Mesenchymal stem cell (in vitro differentiated cells and primary cell): ENCODE measurements around the gene TMEM190.
A peak's percentile ranks its signal among the peaks of the same experiment; 100 is the strongest.

Experiments
- DNase-seq: peaks from one replicate; pipeline ENCODE4 v3.0.0-alpha.2; 2013
- H2AFZ ChIP-seq: one replicate; pipeline ENCODE4 v1.6.1; 2013; ENCODE audit warnings: low read depth, mild to moderate bottlenecking, control low read depth, inconsistent platforms, low read length, moderate library complexity
- H2AK5ac ChIP-seq: 2 replicates; pipeline ENCODE4 v1.6.1; 2013; ENCODE audit warnings: low read length, moderate library complexity, mild to moderate bottlenecking, inconsistent platforms; ENCODE audit not compliant: severe bottlenecking
- H2BK120ac ChIP-seq: one replicate; pipeline ENCODE4 v1.6.1; 2013; ENCODE audit warnings: low read depth, mild to moderate bottlenecking, inconsistent platforms, low read length, moderate library complexity
- H2BK12ac ChIP-seq, 2 experiments: one replicate each; pipeline ENCODE4 v1.6.1; 2013; ENCODE audit warnings: inconsistent platforms in 2 of 2, low read length in 2 of 2, mild to moderate bottlenecking in 2 of 2, moderate library complexity in 2 of 2, control low read depth in 1 of 2
- H2BK15ac ChIP-seq: one replicate; pipeline ENCODE4 v1.6.1; 2013; ENCODE audit warnings: mild to moderate bottlenecking, low read depth, inconsistent platforms; ENCODE audit not compliant: poor library complexity, severe bottlenecking
- H2BK5ac ChIP-seq: 2 replicates; pipeline ENCODE4 v1.6.1; 2013; ENCODE audit warnings: low read depth, mild to moderate bottlenecking, low read length, control low read depth, inconsistent platforms; ENCODE audit not compliant: poor library complexity, severe bottlenecking
- H3K14ac ChIP-seq, 2 experiments: one replicate each; pipeline ENCODE4 v1.6.1; 2013; ENCODE audit warnings: inconsistent platforms in 2 of 2, low read length in 2 of 2, control low read depth in 1 of 2, mild to moderate bottlenecking in 1 of 2, moderate library complexity in 1 of 2
- H3K18ac ChIP-seq, 2 experiments: one replicate each; pipeline ENCODE4 v1.6.1; 2013; ENCODE audit warnings: inconsistent platforms in 2 of 2, low read length in 2 of 2, control low read depth in 1 of 2, low read depth in 1 of 2, mild to moderate bottlenecking in 1 of 2
- H3K23ac ChIP-seq, 2 experiments: one replicate each; pipeline ENCODE4 v1.6.1; 2013; ENCODE audit warnings: inconsistent platforms in 2 of 2, low read length in 2 of 2, mild to moderate bottlenecking in 2 of 2, moderate library complexity in 2 of 2, control low read depth in 1 of 2
- H3K27ac ChIP-seq: 2 replicates; pipeline ENCODE4 v1.5.1; 2013; ENCODE audit warnings: mild to moderate bottlenecking, moderate library complexity, low read length, control low read depth, inconsistent platforms; ENCODE audit not compliant: poor library complexity, severe bottlenecking
- H3K27me3 ChIP-seq, 2 experiments: 2 replicates each; pipeline versions ENCODE4 v1.6.1 to v1.7.0; 2013; ENCODE audit warnings: low read length in 2 of 2, mild to moderate bottlenecking in 2 of 2, moderate library complexity in 2 of 2, control low read depth in 1 of 2, inconsistent platforms in 1 of 2; ENCODE audit not compliant: control insufficient read depth in 1 of 2, insufficient read depth in 1 of 2
- H3K36me3 ChIP-seq, 2 experiments: 2 replicates each; pipeline versions ENCODE4 v1.6.1 to v1.7.0; 2013; ENCODE audit warnings: low read length in 2 of 2, control low read depth in 1 of 2, inconsistent platforms in 1 of 2, low read depth in 1 of 2, mild to moderate bottlenecking in 1 of 2; ENCODE audit not compliant: insufficient read depth in 2 of 2, control insufficient read depth in 1 of 2
- H3K4ac ChIP-seq, 2 experiments: one replicate each; pipeline ENCODE4 v1.6.1; 2013; ENCODE audit warnings: inconsistent platforms in 2 of 2, low read length in 2 of 2, mild to moderate bottlenecking in 2 of 2, moderate library complexity in 2 of 2, control low read depth in 1 of 2, low read depth in 1 of 2
- H3K4me1 ChIP-seq: 2 replicates; pipeline ENCODE4 v1.6.1; 2013; ENCODE audit warnings: low read depth, low read length, control low read depth; ENCODE audit not compliant: control insufficient read depth, insufficient read depth
- H3K4me2 ChIP-seq: 2 replicates; pipeline ENCODE4 v1.6.1; 2013; ENCODE audit warnings: low read length, mild to moderate bottlenecking, inconsistent platforms; ENCODE audit not compliant: poor library complexity, severe bottlenecking
- H3K4me3 ChIP-seq, 2 experiments: 2 replicates each; pipeline versions ENCODE4 v1.5.1 to v1.7.0; 2013; ENCODE audit warnings: low read length in 2 of 2, mild to moderate bottlenecking in 2 of 2, control low read depth in 1 of 2, low read depth in 1 of 2; ENCODE audit not compliant: insufficient read depth in 1 of 2
- H3K79me1 ChIP-seq: replicated peaks from 2 replicates; pipeline ENCODE4 v1.6.1; 2013; ENCODE audit warnings: mild to moderate bottlenecking, control low read depth, low read length, inconsistent platforms; ENCODE audit not compliant: poor library complexity, severe bottlenecking
- H3K9ac ChIP-seq: 2 replicates; pipeline ENCODE4 v1.7.0; 2013; ENCODE audit warnings: mild to moderate bottlenecking, low read length, moderate library complexity
- H3K9me3 ChIP-seq: 2 replicates; pipeline ENCODE4 v1.7.0; 2013; ENCODE audit warnings: mild to moderate bottlenecking, low read length; ENCODE audit not compliant: control insufficient read depth
- H4K8ac ChIP-seq: one replicate; pipeline ENCODE4 v1.6.1; 2013; ENCODE audit warnings: inconsistent platforms, mild to moderate bottlenecking, low read length, moderate library complexity
- H4K91ac ChIP-seq: one replicate; pipeline ENCODE4 v1.6.1; 2013; ENCODE audit warnings: mild to moderate bottlenecking, low read length, inconsistent platforms
- WGBS: methylation state at CpG from one replicate; pipeline ENCODE4 v1.1.7; 2013; ENCODE audit warnings: mixed read lengths; 5-methylcytosine and 5-hydroxymethylcytosine counted together

TMEM190 gene

DNA sequence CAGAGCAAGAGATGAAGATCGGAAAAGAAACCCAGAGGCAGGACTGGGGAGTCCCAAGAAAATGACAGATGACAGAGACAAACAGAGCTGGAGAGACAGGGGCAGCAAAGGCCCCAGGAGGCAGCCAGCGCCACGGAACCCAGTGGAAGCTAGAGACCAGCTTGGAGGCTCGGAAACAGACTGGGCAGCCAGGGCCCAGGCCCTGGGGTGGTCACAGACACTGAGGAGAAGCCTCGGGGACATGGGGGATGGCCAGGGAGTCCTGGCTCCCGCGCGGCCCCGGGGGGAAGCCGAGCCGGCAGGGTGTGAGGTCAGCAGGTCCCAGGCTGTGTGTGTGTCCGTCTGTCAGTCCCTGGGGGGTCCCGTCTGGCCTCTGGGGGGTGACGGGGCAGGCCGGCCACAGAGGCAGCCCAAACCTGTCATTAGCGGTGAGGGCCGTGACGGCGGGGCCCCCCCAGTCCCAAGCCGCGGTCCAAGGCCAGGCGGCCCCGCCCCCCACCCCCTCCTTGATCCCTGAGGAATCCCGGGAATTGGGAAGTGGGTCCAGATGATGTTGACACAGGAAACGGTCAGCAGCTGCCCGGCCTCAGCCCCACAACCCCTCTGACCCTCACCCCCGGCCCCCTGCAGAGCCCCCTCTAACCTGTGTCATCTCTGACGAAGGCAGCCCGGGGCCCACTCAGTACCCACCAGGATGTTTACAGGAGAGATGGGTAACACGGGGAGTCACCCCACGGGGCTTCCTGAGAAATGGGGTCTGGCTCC, 2.5 kb upstream of the TMEM190 start:
- peak overlapping the region; percentile 59 for H2AFZ ChIP-seq
- H3K79me1 ChIP-seq: no peaks in the 10 kb centered on the region
- peak overlapping the region in 1 of 2 experiments; percentile 64 for H2BK12ac ChIP-seq
- peak overlapping the region; percentile 30 for H2BK15ac ChIP-seq
- H3K27me3 ChIP-seq: peaks cover 0 to 28% of the 10 kb centered on the region in 2 experiments
- no peak overlapping the region for H3K23ac ChIP-seq
- peak overlapping the region; percentile 78 for H4K8ac ChIP-seq
- peak; percentile 61 for DNase-seq
- peak overlapping the region; percentile 69 for H2BK120ac ChIP-seq
- H3K4me1 ChIP-seq: peaks cover 61% of the 10 kb centered on the region
- H2BK5ac ChIP-seq: peak overlapping the region; percentile 92
- H3K27ac ChIP-seq: peak overlapping the region; percentile 93
- H2AK5ac ChIP-seq: peak overlapping the region; percentile 87
- H3K9me3 ChIP-seq: no peaks in the 10 kb centered on the region
- peak overlapping the region; percentile 68 to 72 for H3K18ac ChIP-seq
- peak overlapping the region; percentile 28 to 66 for H3K4ac ChIP-seq
- no peak overlapping the region for H3K9ac ChIP-seq
- 6% methylated on average over 24 of the region's 31 CpGs for WGBS
- H3K4me2 ChIP-seq: peak overlapping the region; percentile 20
- peak overlapping the region in 1 of 2 experiments; percentile 76 for H3K14ac ChIP-seq
- H4K91ac ChIP-seq: peak overlapping the region; percentile 22
- H3K4me3 ChIP-seq: no peak overlapping the region
- H3K36me3 ChIP-seq: no peaks in the 10 kb centered on the region

DNA sequence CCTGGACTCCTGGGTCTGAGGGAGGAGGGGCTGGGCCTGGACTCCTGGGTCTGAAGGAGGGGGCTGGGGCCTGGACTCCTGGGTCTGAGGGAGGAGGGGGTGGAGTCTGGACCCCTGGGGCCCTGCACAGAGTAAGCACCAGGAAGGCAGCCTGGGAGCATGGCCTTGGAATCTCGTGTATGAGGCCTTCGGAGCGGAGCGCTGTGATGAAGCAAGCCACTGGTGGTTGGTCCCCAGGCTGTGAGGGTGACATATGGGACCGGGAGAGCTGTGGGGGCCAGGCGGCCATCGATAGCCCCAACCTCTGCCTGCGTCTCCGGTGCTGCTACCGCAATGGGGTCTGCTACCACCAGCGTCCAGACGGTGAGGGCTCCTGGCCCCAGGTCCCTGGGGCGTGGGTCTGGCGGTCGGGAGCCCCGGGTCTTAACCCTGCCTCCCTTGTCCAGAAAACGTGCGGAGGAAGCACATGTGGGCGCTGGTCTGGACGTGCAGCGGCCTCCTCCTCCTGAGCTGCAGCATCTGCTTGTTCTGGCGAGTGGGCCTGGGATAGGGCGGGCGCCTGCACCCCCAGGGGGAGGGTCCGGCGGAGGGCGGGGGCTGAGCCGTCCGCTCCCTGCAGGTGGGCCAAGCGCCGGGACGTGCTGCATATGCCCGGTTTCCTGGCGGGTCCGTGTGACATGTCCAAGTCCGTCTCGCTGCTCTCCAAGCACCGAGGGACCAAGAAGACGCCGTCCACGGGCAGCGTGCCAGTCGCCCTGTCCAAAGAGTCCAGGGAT, 918 bp downstream of the TMEM190 start:
- no peak overlapping the region for H3K4me3 ChIP-seq
- no peak overlapping the region for H3K4me2 ChIP-seq
- WGBS: 15% methylated on average over 43 of the region's 43 CpGs
- H3K4ac ChIP-seq: no peak overlapping the region
- peak overlapping the region in 1 of 2 experiments; percentile 26 for H3K14ac ChIP-seq
- H4K91ac ChIP-seq: peak overlapping the region; percentile 56
- no peak overlapping the region for H2BK5ac ChIP-seq
- no peak overlapping the region for H3K27ac ChIP-seq
- DNase-seq: no peak
- peaks cover 4% of the 10 kb centered on the region for H3K79me1 ChIP-seq
- no peak overlapping the region for H4K8ac ChIP-seq
- peak overlapping the region in 1 of 2 experiments; percentile 56 for H3K23ac ChIP-seq
- no peaks in the 10 kb centered on the region for H3K9me3 ChIP-seq
- peaks cover 51% of the 10 kb centered on the region for H3K4me1 ChIP-seq
- no peak overlapping the region for H2AFZ ChIP-seq
- no peak overlapping the region for H2BK120ac ChIP-seq
- peak overlapping the region in 1 of 2 experiments; percentile 3 for H2BK12ac ChIP-seq
- H2BK15ac ChIP-seq: peak overlapping the region; percentile 44
- peak overlapping the region in 1 of 2 experiments; percentile 25 for H3K18ac ChIP-seq
- H3K36me3 ChIP-seq: no peaks in the 10 kb centered on the region
- peaks cover 0 to 30% of the 10 kb centered on the region in 2 experiments for H3K27me3 ChIP-seq
- H2AK5ac ChIP-seq: peak overlapping the region; percentile 27
- no peak overlapping the region for H3K9ac ChIP-seq

GRCh38 chr19:55379174-55379573, 2.5 kb downstream of the TMEM190 start:
- no peak overlapping the region for H2BK12ac ChIP-seq
- H3K23ac ChIP-seq: no peak overlapping the region
- no peak overlapping the region for H4K8ac ChIP-seq
- H3K18ac ChIP-seq: no peak overlapping the region
- H3K4me2 ChIP-seq: no peak overlapping the region
- H4K91ac ChIP-seq: no peak overlapping the region
- no peaks in the 10 kb centered on the region for H3K9me3 ChIP-seq
- H2BK15ac ChIP-seq: no peak overlapping the region
- H3K79me1 ChIP-seq: peaks cover 4% of the 10 kb centered on the region
- no peak overlapping the region for H2AK5ac ChIP-seq
- DNase-seq: no peak
- no peak overlapping the region for H3K14ac ChIP-seq
- no peak overlapping the region for H3K9ac ChIP-seq
- peaks cover 0 to 23% of the 10 kb centered on the region in 2 experiments for H3K27me3 ChIP-seq
- H3K4ac ChIP-seq: no peak overlapping the region
- no peak overlapping the region for H2BK120ac ChIP-seq
- peaks cover 39% of the 10 kb centered on the region for H3K4me1 ChIP-seq
- 58% methylated on average over 10 of the region's 11 CpGs for WGBS
- H3K27ac ChIP-seq: no peak overlapping the region
- H3K36me3 ChIP-seq: no peaks in the 10 kb centered on the region
- no peak overlapping the region for H2BK5ac ChIP-seq
- no peak overlapping the region for H2AFZ ChIP-seq
- H3K4me3 ChIP-seq: no peak overlapping the region

- H3K79me1 ChIP-seq: peaks cover 8% of the 10 kb centered on the region
- H2BK12ac ChIP-seq: no peak overlapping the region
- H3K27ac ChIP-seq: no peak overlapping the region
- H3K9me3 ChIP-seq: no peaks in the 10 kb centered on the region
- H2BK120ac ChIP-seq: no peak overlapping the region
- 94% methylated on average over 5 of the region's 5 CpGs for WGBS
- H3K4me2 ChIP-seq: no peak overlapping the region
- H4K8ac ChIP-seq: no peak overlapping the region
- no peak overlapping the region for H2AK5ac ChIP-seq
- H2AFZ ChIP-seq: no peak overlapping the region
- peaks cover 3% of the 10 kb centered on the region in 2 experiments for H3K36me3 ChIP-seq
- no peak overlapping the region for H2BK5ac ChIP-seq
- H3K27me3 ChIP-seq: peaks cover 0 to 16% of the 10 kb centered on the region in 2 experiments
- H3K14ac ChIP-seq: no peak overlapping the region
- DNase-seq: no peak
- H3K23ac ChIP-seq: no peak overlapping the region
- no peak overlapping the region for H3K18ac ChIP-seq
- no peak overlapping the region for H3K4ac ChIP-seq
- no peak overlapping the region for H3K4me3 ChIP-seq
- no peak overlapping the region for H4K91ac ChIP-seq
- H2BK15ac ChIP-seq: no peak overlapping the region
- peaks cover 25% of the 10 kb centered on the region for H3K4me1 ChIP-seq
- H3K9ac ChIP-seq: no peak overlapping the region
These were observed 5.4 kb downstream of the TMEM190 start for GRCh38 chr19:55382013-55382412.
